ENCODE measurements around the gene TRIM47.
"Not testable (repeated sequence)": the region's sequence is repeated elsewhere in the genome, so short reads cannot be mapped to it uniquely, and the experiment has no call there.

Gene TRIM47

GRCh38 chr17:75870228-75870627 lies 8.2 kb downstream of the TRIM47 start:
- not testable (repeated sequence) for DNase-seq (ENCODE audit: low spot score)

GRCh38 chr17:75869282-75870141 lies 8.9 kb downstream of the TRIM47 start:
- no peak for DNase-seq (ENCODE audit: low spot score)

- not testable (repeated sequence) for DNase-seq (ENCODE audit: low spot score)
These were observed 9.6 kb downstream of the TRIM47 start for GRCh38 chr17:75868730-75869281.

- DNase-seq (ENCODE audit: low spot score) = not testable (repeated sequence)
These were observed 12.8 kb downstream of the TRIM47 start for GRCh38 chr17:75865404-75866188.

- DNase-seq (ENCODE audit: low spot score) = not testable (repeated sequence)
These were observed 13.5 kb downstream of the TRIM47 start for GRCh38 chr17:75864887-75865286.

DNA sequence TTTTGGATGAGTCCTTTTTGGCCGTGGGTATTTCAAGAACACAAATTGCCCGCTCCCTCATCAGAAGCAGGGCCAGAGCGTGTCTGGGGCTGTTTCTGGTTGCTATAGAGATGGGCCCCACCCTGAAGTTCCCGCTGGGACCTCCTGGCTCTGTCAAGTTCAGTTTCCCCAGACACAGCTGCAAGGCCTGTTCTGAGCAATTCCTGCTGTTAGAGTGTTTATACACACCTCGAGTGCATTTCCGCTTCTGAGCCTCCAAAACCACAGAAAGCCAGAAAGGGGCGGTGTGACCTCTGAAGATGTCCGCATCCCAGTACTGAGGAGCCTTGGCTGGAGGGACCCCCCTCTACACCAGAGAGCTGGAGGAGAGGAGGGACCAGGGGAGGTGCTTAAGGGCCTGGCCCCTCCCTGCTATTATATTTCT lies 13.9 kb downstream of the TRIM47 start:
- DNase-seq (ENCODE audit: low spot score) = no peak

DNA sequence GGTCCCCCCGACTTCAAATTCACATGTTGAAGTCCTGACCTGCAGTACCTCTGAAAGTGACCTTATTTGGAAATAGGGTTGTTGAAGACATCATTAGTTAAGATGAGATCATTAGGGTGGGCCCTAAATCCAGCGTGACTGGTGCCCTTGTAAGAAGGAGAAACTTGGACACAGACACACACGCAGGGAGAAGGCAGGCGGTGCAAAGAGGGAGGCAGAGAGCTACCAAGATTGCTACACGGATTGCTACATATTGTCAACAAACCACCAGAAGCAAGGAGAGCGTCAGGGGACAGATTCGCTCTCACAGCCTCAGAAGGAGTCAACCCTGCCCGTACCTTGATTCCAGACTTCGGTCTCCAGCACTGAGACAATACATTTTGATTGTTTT lies 16.5 kb downstream of the TRIM47 start:
- no peak for DNase-seq (ENCODE audit: low spot score)

DNA sequence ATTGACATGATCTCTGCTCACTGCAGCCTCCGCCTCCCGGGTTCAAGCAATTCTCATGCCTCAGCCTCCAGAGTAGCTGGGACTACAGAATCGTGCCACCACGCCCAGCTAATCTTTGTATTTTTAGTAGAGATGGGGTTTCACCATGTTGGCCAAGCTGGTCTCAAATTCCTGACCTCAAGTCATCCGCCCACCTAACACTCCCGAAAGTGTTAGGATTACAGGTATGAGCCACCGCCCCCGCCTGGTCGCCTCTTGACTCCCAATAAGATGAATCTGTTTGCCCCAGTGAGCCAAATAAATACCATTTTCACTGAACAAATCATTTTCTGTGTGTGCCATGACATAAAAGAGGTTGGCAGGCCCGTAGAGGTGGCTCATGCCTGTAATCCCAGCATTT lies 19.0 kb downstream of the TRIM47 start:
- DNase-seq (ENCODE audit: low spot score) = not testable (repeated sequence)

GRCh38 chr17:75856062-75856756 lies 22.2 kb downstream of the TRIM47 start:
- peak; percentile 32 for DNase-seq (ENCODE audit: low spot score)

DNA sequence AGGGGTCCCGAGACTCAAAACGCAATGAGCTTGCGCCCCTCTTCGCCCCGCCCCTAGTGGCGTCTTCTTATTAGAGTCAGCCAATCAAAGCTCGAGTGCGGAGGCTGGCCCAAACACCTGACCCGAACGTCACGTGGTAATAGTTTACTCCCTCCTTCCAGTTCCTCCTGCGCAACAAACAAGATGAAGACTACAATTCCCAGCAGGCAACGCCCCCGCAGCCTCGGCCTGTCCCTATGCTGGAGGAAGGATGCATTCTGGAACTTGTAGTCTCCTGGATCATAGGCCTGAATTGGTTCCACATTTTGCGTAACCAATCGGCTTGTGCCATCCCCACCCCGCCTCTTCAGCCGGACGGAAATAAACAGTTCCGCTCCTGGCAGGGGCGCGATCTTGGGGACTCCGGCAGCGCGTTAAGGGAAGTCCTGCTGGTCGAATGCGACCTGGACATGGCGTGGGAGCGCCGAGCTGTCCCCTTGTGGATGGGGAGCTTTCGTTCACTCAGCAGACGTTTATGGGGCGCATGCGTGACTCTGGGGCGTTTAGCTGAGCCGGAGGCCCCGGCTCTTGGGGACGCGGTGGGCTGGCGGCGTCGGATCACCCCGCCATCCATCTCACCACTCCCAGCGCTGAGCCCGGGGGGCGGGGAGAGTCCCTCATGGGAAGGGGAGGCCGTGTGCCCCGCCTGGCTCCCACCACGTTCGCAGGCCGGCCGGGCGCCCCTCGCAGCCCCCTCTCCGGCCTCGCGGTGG lies 22.9 kb downstream of the TRIM47 start, which contains the start of gene WBP2:
Gene WBP2 (minus strand): TSS at position 26 of the 752 bp plus-strand sequence. CDS start 38 bp downstream, outside the sequence.
- DNase-seq (ENCODE audit: low spot score) = peak; percentile 99

DNA sequence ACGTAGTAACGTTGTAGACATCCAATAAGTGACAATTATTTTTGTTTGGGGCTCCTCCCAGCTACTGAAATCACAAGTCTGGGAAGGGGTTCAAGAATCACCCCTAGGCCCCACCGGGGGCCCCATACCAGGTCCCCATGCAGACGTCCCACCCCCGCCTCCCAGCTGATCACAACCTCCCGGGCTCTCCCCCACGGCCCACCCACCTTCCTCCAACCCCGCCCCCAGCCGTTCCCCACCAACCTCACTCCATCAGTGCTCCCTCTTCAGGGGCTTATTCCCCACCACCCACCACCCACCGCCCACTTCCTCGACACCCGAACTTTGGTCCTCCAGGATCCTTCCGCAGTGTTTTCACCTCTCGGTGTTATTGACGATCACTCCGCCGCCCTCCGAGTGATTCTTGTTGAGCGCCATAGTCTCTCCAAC lies 23.5 kb downstream of the TRIM47 start:
- DNase-seq (ENCODE audit: low spot score) = no peak

DNA sequence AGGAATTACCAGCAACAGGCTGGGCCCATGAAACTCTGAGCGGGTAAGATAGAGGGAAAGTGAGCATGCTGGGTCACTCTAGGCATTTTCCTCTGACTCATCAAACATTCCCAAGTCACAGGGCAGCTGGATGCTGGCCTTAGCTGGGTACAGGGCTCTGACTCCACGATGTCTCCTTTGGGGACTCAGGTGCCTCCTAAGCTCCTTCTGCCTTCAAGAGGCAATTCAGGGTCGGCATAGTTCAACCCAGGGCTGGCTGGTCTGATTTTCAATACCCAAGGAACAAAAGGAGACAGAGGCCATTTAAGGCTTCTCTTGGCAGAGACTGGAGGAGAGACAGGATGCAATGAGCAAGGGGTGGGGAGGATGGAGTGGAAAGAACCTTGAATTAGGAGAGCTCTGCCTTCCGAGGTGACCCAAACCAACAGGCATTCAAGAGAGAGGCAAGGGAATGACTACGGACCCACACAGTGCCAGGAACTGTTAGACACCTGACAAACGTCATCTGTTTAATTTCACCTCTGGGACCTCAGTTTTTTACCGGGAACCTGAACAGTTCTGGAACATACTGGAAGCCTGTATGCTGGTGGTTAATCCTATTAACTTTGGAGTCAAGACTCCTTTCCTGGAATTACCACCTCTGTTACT lies 24.2 kb downstream of the TRIM47 start:
- DNase-seq (ENCODE audit: low spot score) = peak; percentile 47

DNA sequence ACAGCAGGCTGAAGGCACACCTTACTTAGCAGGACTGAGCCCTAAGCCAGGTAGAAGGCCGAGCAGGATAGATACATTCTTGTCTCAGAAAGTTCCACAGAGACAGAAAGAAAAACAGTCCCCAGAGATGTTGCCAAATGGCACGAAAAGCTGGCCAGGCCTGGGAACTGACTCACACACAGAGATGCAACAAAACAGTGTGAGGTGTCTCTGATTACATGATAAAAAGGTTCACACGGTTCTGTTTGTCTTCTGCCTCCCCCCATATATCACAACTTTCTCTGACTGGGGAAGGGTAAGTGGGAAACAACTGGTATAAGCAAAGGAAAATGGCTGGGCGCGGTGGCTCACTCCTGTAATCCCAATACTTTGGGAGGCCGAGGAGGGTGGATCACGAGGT lies 24.9 kb downstream of the TRIM47 start:
- DNase-seq (ENCODE audit: low spot score) = no peak

GRCh38 chr17:75851693-75851991 lies 26.7 kb downstream of the TRIM47 start:
- not testable (repeated sequence) for DNase-seq (ENCODE audit: low spot score)

GRCh38 chr17:75850928-75851692 lies 27.3 kb downstream of the TRIM47 start:
- DNase-seq (ENCODE audit: low spot score) = no peak

DNA sequence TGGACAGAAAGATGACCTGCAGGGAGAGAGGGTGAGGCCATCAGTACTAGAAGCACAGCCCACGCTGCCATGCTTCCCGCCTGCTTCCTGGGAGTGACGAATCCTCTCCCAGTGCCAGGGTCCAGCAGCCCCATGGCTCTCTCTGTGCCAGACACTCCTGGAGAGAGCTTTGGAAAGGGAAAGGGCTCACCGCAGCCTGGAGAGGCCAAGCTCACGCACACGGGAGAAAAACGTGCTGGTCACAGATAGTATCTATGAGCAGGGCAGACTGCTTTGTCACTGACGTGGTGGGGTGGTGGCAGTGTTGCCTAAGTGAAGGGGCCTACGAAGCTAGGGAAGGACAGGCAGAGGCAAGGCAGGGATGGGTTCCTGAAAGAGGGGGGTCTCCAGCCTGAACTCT lies 28.7 kb downstream of the TRIM47 start:
- no peak for DNase-seq (ENCODE audit: low spot score)

GRCh38 chr17:75849279-75849646 lies 29.1 kb downstream of the TRIM47 start:
- no peak for DNase-seq (ENCODE audit: low spot score)

- DNase-seq (ENCODE audit: low spot score) = peak; percentile 58
These were observed 29.7 kb downstream of the TRIM47 start for GRCh38 chr17:75848523-75849278.

Data from LoVo (cell line).